ENCODE data around the gene IGFBP6.

GRCh38 chr12:53133722-53134121 lies 36.3 kb downstream of the IGFBP6 start:
- TF ChIP-seq CTCF (IDR thresholded peaks at IDR 0.05; ENCODE audit: low read depth, low read length, poor library complexity, severe bottlenecking): no peak
- TF ChIP-seq EZH2phosphoT487 (IDR thresholded peaks at IDR 0.05; ENCODE audit: borderline replicate concordance, low read length): no peak
